Stomach smooth muscle (tissue), 2 donors: Measurements from ENCODE around the gene CPB2.

Source experiments
- H3K27ac ChIP-seq: one replicate; pipeline ENCODE4 v1.7.0; 2013; ENCODE audit warnings: mild to moderate bottlenecking, low read length, inconsistent platforms
- H3K27me3 ChIP-seq, 2 donors: one replicate each; pipeline ENCODE4 v1.7.0; 2013; ENCODE audit warnings: low read length in 2 of 2; ENCODE audit not compliant: insufficient read depth in 2 of 2, control insufficient read depth in 1 of 2
- H3K36me3 ChIP-seq, 2 donors: one replicate each; pipeline ENCODE4 v1.7.0; 2013; ENCODE audit warnings: low read length in 2 of 2; ENCODE audit not compliant: control insufficient read depth in 2 of 2, insufficient read depth in 2 of 2
- H3K4me1 ChIP-seq: one replicate; pipeline ENCODE4 v1.7.0; 2013; ENCODE audit warnings: low read length; ENCODE audit not compliant: control insufficient read depth, insufficient read depth
- H3K4me3 ChIP-seq, 2 donors: one replicate each; pipeline ENCODE4 v1.7.0; 2013; ENCODE audit warnings: low read length in 2 of 2
- H3K9ac ChIP-seq, 2 donors: one replicate each; pipeline ENCODE4 v1.7.0; 2013; ENCODE audit warnings: low read length in 2 of 2, mild to moderate bottlenecking in 1 of 2
- H3K9me3 ChIP-seq, 2 donors: one replicate each; pipeline ENCODE4 v1.7.0; 2013; ENCODE audit warnings: low read length in 2 of 2; ENCODE audit not compliant: control insufficient read depth in 2 of 2
- donor health status: healthy.
- donor health status: Pancreatic carcinoma.

The CPB2 gene

DNA sequence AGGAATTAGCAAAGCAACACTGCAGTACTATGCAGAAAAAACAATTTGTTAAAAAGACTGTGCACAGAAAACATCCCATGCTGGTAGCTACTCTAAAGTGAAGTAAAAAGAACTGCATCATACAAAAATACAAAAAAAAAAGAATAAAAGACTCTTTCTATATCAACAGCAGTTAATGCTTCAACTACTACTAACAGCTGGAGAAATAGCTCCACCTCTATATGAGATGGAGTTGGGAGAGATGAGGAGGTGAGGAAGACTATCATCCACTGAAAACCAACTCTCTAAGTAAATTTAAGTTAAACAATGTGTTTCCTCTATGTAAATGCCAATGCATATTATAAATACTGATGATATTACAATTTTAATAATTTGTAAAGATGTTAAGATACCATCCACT lies 54.1 kb downstream of the CPB2 start:
- no peak overlapping the region for H3K4me3 ChIP-seq
- H3K9me3 ChIP-seq = no peaks in the 10 kb centered on the region
- H3K27me3 ChIP-seq = no peaks in the 10 kb centered on the region
- H3K36me3 ChIP-seq = no peaks in the 10 kb centered on the region
- no peak overlapping the region for H3K27ac ChIP-seq
- H3K4me1 ChIP-seq = peaks cover 3% of the 10 kb centered on the region
- no peak overlapping the region for H3K9ac ChIP-seq

DNA sequence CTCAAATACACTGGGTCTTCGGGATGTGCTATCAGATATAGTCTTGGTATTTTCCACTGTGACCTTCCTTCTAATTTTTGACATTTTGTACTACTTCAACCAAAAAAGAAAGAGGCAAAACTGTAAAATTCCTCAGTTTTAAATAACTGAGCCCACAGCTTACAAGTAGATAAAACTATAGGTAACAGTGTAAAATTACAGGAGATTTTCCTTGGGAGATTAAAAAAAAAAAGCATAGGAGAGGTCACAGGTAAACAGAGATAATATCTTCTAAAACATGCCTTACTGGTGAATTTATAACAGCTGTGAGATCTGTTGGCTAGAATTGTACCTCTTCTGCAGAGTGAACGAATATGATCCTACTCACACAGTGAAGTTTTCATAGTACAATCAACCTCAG lies 59.4 kb downstream of the CPB2 start:
- Histone ChIP-seq H3K4me3 (no peak overlapping the region), H3K9me3 (no peaks in the 10 kb centered on the region), H3K36me3 (no peaks in the 10 kb centered on the region), H3K27me3 (no peaks in the 10 kb centered on the region), H3K4me1 (no peaks in the 10 kb centered on the region), H3K9ac (no peak overlapping the region), H3K27ac (no peak overlapping the region)

DNA sequence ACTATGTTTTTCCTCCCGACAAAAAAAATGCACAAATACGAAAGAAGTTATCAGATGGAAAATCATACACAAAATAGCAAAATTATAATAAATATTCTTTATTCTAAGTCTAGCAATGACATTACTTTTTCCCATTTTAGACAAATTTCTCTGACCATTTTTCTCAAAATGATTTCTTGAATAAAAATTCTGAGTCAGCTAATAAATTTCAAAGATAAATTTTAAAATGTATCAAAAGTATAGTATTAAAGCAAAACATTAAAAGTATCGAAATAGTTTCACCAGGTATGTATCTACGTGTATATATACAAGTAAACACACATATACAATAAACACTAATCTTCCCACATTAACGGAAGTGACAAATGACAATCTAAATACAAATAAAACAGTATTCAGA lies 61.2 kb downstream of the CPB2 start:
- H3K4me3 ChIP-seq = no peak overlapping the region
- H3K36me3 ChIP-seq = no peaks in the 10 kb centered on the region
- no peaks in the 10 kb centered on the region for H3K9me3 ChIP-seq
- no peak overlapping the region for H3K27ac ChIP-seq
- H3K27me3 ChIP-seq = no peaks in the 10 kb centered on the region
- no peaks in the 10 kb centered on the region for H3K4me1 ChIP-seq
- H3K9ac ChIP-seq = no peak overlapping the region

DNA sequence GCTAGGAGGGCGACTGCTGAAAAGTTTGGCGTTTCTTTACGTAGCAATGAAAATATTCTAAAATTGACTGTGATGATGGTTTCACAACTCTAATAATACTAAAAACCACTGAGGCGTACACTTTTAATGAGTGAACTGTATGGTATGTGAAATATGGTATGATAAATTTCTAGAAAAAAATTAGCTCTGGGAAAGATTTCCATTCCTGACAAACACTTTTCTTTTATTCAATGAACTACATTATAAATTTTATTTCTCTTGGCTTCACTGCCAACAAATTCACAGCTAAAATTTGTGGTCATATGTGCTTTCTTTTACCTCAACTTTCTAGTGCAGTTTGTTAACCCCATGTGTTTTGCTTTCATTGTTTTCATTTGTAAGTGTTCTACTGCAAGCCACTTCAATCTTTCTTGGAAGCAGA lies 63.4 kb downstream of the CPB2 start:
- Histone ChIP-seq H3K9me3 (no peaks in the 10 kb centered on the region), H3K4me1 (no peaks in the 10 kb centered on the region), H3K4me3 (no peak overlapping the region), H3K27me3 (no peaks in the 10 kb centered on the region), H3K9ac (no peak overlapping the region), H3K27ac (no peak overlapping the region), H3K36me3 (peaks cover 0 to 4% of the 10 kb centered on the region in 2 donors)

DNA sequence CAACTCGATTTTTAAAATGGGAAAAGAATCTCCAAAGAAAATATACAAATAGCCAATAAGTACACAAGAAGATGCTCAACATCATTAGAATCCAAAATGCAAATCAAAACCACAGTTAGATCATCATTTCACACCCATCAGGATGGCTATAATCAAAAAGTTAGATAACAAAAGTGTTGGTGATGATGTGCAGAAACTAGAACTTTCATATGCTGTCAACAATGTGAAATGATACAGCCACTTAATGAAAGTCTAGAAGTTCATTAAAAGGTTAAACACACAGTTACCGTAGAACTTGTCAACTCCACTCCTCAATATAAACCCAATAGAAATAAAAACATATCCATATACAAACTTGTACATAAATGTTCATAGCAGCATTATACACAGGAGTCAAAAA lies 64.1 kb downstream of the CPB2 start:
- no peak overlapping the region for H3K4me3 ChIP-seq
- no peak overlapping the region for H3K9ac ChIP-seq
- no peaks in the 10 kb centered on the region for H3K4me1 ChIP-seq
- H3K27me3 ChIP-seq = no peaks in the 10 kb centered on the region
- no peak overlapping the region for H3K27ac ChIP-seq
- peaks cover 0 to 4% of the 10 kb centered on the region in 2 donors for H3K36me3 ChIP-seq
- H3K9me3 ChIP-seq = no peaks in the 10 kb centered on the region

DNA sequence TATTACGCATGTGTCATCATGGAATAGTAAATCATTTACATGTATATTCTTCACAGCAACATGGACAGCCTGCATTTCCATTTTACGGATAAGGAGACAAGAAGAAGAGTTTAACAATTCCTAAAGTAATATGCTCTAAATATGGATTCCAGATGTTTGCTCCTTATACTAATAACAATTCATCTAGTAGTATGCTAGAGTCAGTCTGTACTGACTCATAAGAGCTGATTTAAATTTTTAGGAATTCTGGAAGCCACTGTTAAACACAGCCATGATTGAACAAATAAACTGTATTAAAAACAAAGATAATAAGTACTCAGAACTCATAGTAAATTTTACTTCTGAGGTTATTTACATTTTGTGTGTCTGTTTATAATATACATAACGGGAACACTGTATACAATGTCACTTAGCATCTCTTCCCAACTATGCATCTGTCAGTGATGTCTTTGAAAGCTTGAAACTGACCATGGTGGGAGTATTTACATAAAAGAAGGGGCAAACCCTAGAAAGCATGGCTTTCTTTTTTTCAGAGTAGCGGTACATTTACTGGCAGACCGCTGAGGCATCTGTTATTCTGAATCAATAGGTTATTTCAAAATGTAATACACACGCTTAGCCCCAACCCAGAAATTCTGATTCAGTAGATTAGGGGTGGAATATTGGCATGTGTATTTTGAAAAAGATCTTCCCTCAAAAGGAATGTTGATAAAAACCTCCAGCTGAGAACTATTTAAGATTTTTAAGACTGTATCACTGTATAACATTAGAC lies 65.2 kb downstream of the CPB2 start:
- no peak overlapping the region for H3K4me3 ChIP-seq
- H3K27ac ChIP-seq = no peak overlapping the region
- H3K27me3 ChIP-seq = no peaks in the 10 kb centered on the region
- peaks cover 4% of the 10 kb centered on the region in 2 donors for H3K36me3 ChIP-seq
- H3K4me1 ChIP-seq = no peaks in the 10 kb centered on the region
- no peak overlapping the region for H3K9ac ChIP-seq
- no peaks in the 10 kb centered on the region for H3K9me3 ChIP-seq

DNA sequence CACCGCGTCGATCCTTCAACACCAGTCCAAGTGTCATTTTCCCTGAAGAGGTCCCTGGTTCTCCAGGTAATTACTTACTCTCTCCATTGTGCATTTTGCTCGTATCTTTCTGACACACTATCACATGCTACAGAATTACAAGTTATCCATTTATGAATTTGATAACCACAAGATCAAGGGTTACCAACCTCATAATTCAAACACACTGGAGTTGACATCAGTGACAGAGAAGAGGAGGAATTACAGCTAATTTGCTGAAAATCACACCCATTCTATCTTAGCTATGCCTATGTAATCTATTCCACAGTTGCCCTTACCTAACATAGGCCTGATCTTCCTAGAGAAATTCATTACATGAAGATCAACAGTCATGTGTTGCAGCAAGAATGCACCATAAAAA lies 66.5 kb downstream of the CPB2 start:
- Histone ChIP-seq H3K27ac (no peak overlapping the region), H3K9ac (no peak overlapping the region)

DNA sequence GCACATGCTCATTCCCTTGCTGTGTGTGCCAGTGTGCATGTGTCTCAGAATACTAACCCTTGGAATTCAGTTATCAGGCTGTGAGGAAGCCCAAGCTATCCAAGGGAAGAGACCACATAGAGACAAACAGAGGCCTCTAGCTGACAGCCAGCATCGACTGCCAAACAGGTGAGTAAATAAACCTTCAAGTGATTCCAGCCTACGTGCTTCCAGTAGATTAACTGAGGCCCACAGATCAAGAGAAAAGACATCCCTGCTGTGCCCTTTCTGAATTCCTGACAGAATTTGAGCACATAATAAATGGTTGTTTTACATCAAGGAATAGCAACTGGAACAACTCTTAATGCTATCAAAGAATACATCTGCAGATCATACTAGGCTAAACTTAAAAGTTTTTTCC lies 69.8 kb downstream of the CPB2 start:
- Histone ChIP-seq H3K9ac (no peak overlapping the region), H3K4me3 (no peak overlapping the region), H3K36me3 (peaks cover 4% of the 10 kb centered on the region in 2 donors), H3K4me1 (no peaks in the 10 kb centered on the region), H3K27ac (no peak overlapping the region), H3K27me3 (no peaks in the 10 kb centered on the region), H3K9me3 (peaks cover 0 to 4% of the 10 kb centered on the region in 2 donors)

More for the DNA sequence above, 66.5 kb downstream of the CPB2 start:
- H3K4me3 ChIP-seq = no peak overlapping the region
- H3K4me1 ChIP-seq = no peaks in the 10 kb centered on the region
- H3K36me3 ChIP-seq = peaks cover 4% of the 10 kb centered on the region in 2 donors
- H3K9me3 ChIP-seq = no peaks in the 10 kb centered on the region
- no peaks in the 10 kb centered on the region for H3K27me3 ChIP-seq

DNA sequence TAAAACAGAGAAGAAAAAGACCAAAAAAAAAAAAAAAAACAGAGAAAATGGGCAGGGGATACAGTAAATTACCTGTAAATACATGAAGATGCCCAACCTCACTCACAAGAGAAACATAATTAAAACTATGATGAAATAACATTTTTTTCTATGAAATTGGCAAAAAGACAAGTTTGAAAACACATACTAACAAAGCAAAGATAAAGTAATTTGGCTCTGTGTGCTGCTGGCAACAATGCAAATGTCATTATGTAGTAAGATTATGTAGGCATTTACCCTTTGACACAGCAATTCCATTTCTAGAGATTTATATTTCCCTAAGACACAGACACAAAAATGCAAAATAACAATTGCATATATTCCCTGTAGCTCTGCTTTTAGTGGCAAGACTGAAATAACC lies 72.5 kb downstream of the CPB2 start:
- H3K4me1 ChIP-seq = no peaks in the 10 kb centered on the region
- H3K4me3 ChIP-seq = no peak overlapping the region
- peaks cover 0 to 4% of the 10 kb centered on the region in 2 donors for H3K36me3 ChIP-seq
- no peak overlapping the region for H3K27ac ChIP-seq
- H3K9me3 ChIP-seq = peaks cover 0 to 5% of the 10 kb centered on the region in 2 donors
- H3K9ac ChIP-seq = no peak overlapping the region
- no peaks in the 10 kb centered on the region for H3K27me3 ChIP-seq

DNA sequence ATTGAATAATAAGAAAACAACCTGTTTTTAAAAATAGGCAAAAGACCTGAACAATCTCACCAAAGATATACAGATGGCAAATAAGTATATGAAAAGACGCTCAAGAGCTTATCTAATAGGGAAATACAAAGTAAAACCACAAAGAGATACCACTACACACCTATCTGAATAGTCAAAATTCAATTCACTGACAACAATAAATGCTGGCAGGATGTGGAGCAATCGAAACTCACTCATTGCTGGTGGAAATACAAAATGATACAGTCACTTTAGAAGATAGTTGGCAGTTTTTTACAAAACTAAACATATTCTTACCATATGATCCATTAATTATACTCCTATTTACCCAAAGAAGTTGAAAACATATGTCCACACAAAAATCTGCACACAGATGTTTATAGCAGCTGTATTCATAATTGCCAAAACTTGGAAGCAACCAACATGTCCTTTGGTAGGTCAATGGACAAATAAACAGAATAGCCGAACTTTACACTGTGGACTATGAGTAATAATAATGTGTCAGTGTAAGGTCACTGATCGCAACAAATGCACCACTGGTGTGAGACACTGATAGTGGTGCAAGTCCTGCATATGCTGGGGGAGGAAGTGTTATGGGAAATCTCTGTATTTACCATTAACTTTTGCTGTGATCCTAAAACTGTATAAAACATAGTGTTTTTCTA lies 73.1 kb downstream of the CPB2 start:
- peaks cover 0 to 5% of the 10 kb centered on the region in 2 donors for H3K9me3 ChIP-seq
- no peaks in the 10 kb centered on the region for H3K27me3 ChIP-seq
- H3K4me3 ChIP-seq = no peak overlapping the region
- peaks cover 0 to 4% of the 10 kb centered on the region in 2 donors for H3K36me3 ChIP-seq
- no peaks in the 10 kb centered on the region for H3K4me1 ChIP-seq
- H3K9ac ChIP-seq = no peak overlapping the region
- no peak overlapping the region for H3K27ac ChIP-seq

DNA sequence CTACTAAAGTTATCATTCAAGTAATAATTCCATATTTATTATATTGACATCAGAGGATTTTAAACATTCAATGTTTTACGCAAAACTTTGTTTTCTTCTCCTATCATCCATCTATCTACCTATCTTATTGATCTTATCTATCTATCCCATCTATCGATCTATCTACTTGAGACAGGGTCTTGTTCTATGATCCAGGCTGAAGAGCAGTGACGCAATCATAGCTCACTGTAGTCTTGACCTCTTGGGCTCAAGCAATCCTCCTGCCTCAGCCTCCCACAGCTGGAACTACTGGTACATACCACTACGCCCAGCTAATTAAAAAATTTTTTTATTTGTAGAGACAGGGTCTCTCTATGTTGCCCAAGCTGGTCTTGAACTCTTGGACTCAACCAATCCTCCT lies 79.7 kb downstream of the CPB2 start:
- H3K9me3 ChIP-seq = peaks cover 0 to 2% of the 10 kb centered on the region in 2 donors
- no peak overlapping the region for H3K27ac ChIP-seq
- H3K4me1 ChIP-seq = no peaks in the 10 kb centered on the region
- no peak overlapping the region for H3K4me3 ChIP-seq
- H3K9ac ChIP-seq = no peak overlapping the region
- H3K27me3 ChIP-seq = no peaks in the 10 kb centered on the region
- H3K36me3 ChIP-seq = no peaks in the 10 kb centered on the region
